Activated naive CD8-positive, alpha-beta T cell treated with anti-CD3 and anti-CD28 coated beads, Interleukin-2, amount 50 U/mL, for 24 hours (primary cell): ENCODE data around the gene PPP2R5D.

Source experiments
- ATAC-seq: fragments of 150-1000 bp; cut with Tn5 transposase; one replicate; pipeline ENCODE4 v1.10.0; 2021
- DNase-seq: peaks from one replicate; pipeline ENCODE4 v3.0.0; 2021
- H3K27ac Mint-ChIP-seq: one replicate; pipeline ENCODE4 v1.8.0; 2021; ENCODE audit warnings: mild to moderate bottlenecking, mixed read lengths
- H3K27me3 Mint-ChIP-seq: one replicate; pipeline ENCODE4 v1.8.0; 2021; ENCODE audit warnings: mixed read lengths
- H3K36me3 Mint-ChIP-seq: one replicate; pipeline ENCODE4 v1.8.0; 2021; ENCODE audit warnings: low read depth, mixed read lengths
- H3K4me1 Mint-ChIP-seq: one replicate; pipeline ENCODE4 v1.8.0; 2021; ENCODE audit warnings: mixed read lengths
- H3K4me3 Mint-ChIP-seq: one replicate; pipeline ENCODE4 v1.8.0; 2021; ENCODE audit warnings: mild to moderate bottlenecking, moderate library complexity, mixed read lengths
- H3K9me3 Mint-ChIP-seq: one replicate; pipeline ENCODE4 v1.8.0; 2021; ENCODE audit warnings: mixed read lengths

PPP2R5D gene

GRCh38 chr6:43019152-43019551 lies 34.8 kb downstream of the PPP2R5D start:
- peaks cover 56% of the 10 kb centered on the region for H3K4me1 Mint-ChIP-seq
- peaks cover 23% of the 10 kb centered on the region for H3K36me3 Mint-ChIP-seq
- H3K9me3 Mint-ChIP-seq, result no peaks in the 10 kb centered on the region
- peak overlapping the region; percentile 14 for H3K27ac Mint-ChIP-seq
- DNase-seq, result no peak
- ATAC-seq, result no peak
- H3K27me3 Mint-ChIP-seq, result no peaks in the 10 kb centered on the region
- H3K4me3 Mint-ChIP-seq, result no peak overlapping the region

GRCh38 chr6:43020052-43020705 lies 35.8 kb downstream of the PPP2R5D start:
- H3K4me3 Mint-ChIP-seq, result peak overlapping the region; percentile 43
- no peaks in the 10 kb centered on the region for H3K27me3 Mint-ChIP-seq
- H3K27ac Mint-ChIP-seq, result peak overlapping the region; percentile 61
- no peak for DNase-seq
- H3K4me1 Mint-ChIP-seq, result peaks cover 58% of the 10 kb centered on the region
- H3K9me3 Mint-ChIP-seq, result no peaks in the 10 kb centered on the region
- ATAC-seq, result no peak
- H3K36me3 Mint-ChIP-seq, result peaks cover 33% of the 10 kb centered on the region

GRCh38 chr6:43020847-43021246 lies 36.5 kb downstream of the PPP2R5D start:
- Mint-ChIP-seq H3K27me3 (no peaks in the 10 kb centered on the region), H3K4me1 (peaks cover 54% of the 10 kb centered on the region), H3K27ac (peak overlapping the region; percentile 94), H3K4me3 (peak overlapping the region; percentile 98), H3K36me3 (peaks cover 33% of the 10 kb centered on the region), H3K9me3 (no peaks in the 10 kb centered on the region)
- ATAC-seq (no peak), DNase-seq (no peak)

GRCh38 chr6:43021270-43022047 lies 37.1 kb downstream of the PPP2R5D start, which contains the start of gene RRP36:
RRP36 (plus strand) TSS chr6:43021623; CDS start chr6:43021655, 32 bp downstream.
- no peaks in the 10 kb centered on the region for H3K9me3 Mint-ChIP-seq
- no peaks in the 10 kb centered on the region for H3K27me3 Mint-ChIP-seq
- H3K4me1 Mint-ChIP-seq, result peaks cover 49% of the 10 kb centered on the region
- peak within 1 kb of the TSS; percentile 98 for H3K4me3 Mint-ChIP-seq
- peaks cover 36% of the 10 kb centered on the region for H3K36me3 Mint-ChIP-seq
- peak; percentile 85 for ATAC-seq
- peak; percentile 84 for DNase-seq
- peak within 1 kb of the TSS; percentile 94 for H3K27ac Mint-ChIP-seq

- Mint-ChIP-seq H3K36me3 (peaks cover 38% of the 10 kb centered on the region), H3K4me3 (peak overlapping the region; percentile 7), H3K9me3 (no peaks in the 10 kb centered on the region), H3K27me3 (no peaks in the 10 kb centered on the region), H3K4me1 (peaks cover 38% of the 10 kb centered on the region), H3K27ac (peak overlapping the region; percentile 74)
- DNase-seq, result no peak
- ATAC-seq, result no peak
These were observed 40.1 kb downstream of the PPP2R5D start for GRCh38 chr6:43024436-43024835.

- ATAC-seq (no peak), DNase-seq (no peak)
- H3K27ac Mint-ChIP-seq, result no peak overlapping the region
- H3K27me3 Mint-ChIP-seq, result no peaks in the 10 kb centered on the region
- H3K36me3 Mint-ChIP-seq, result peaks cover 43% of the 10 kb centered on the region
- H3K4me1 Mint-ChIP-seq, result peaks cover 27% of the 10 kb centered on the region
- no peak overlapping the region for H3K4me3 Mint-ChIP-seq
- no peaks in the 10 kb centered on the region for H3K9me3 Mint-ChIP-seq
These were observed 42.0 kb downstream of the PPP2R5D start for GRCh38 chr6:43026365-43026764.

GRCh38 chr6:43029120-43029519 lies 44.8 kb downstream of the PPP2R5D start:
- Mint-ChIP-seq H3K27ac (no peak overlapping the region), H3K27me3 (no peaks in the 10 kb centered on the region), H3K9me3 (no peaks in the 10 kb centered on the region), H3K4me1 (peaks cover 10% of the 10 kb centered on the region), H3K36me3 (peaks cover 54% of the 10 kb centered on the region), H3K4me3 (no peak overlapping the region)
- no peak for DNase-seq
- no peak for ATAC-seq

- ATAC-seq (no peak), DNase-seq (no peak)
- H3K4me3 Mint-ChIP-seq, result no peak overlapping the region
- H3K9me3 Mint-ChIP-seq, result no peaks in the 10 kb centered on the region
- H3K4me1 Mint-ChIP-seq, result no peaks in the 10 kb centered on the region
- H3K36me3 Mint-ChIP-seq, result peaks cover 45% of the 10 kb centered on the region
- no peak overlapping the region for H3K27ac Mint-ChIP-seq
- H3K27me3 Mint-ChIP-seq, result no peaks in the 10 kb centered on the region
These were observed 48.0 kb downstream of the PPP2R5D start for GRCh38 chr6:43032326-43032725.

GRCh38 chr6:43033496-43034189 lies 49.3 kb downstream of the PPP2R5D start:
- Mint-ChIP-seq H3K36me3 (peaks cover 48% of the 10 kb centered on the region), H3K4me1 (no peaks in the 10 kb centered on the region), H3K9me3 (no peaks in the 10 kb centered on the region), H3K4me3 (no peak overlapping the region), H3K27ac (no peak overlapping the region), H3K27me3 (no peaks in the 10 kb centered on the region)
- DNase-seq (no peak), ATAC-seq (no peak)

GRCh38 chr6:43034190-43034525 lies 49.8 kb downstream of the PPP2R5D start:
- Mint-ChIP-seq H3K36me3 (peaks cover 43% of the 10 kb centered on the region), H3K4me3 (no peak overlapping the region), H3K9me3 (no peaks in the 10 kb centered on the region), H3K27me3 (no peaks in the 10 kb centered on the region), H3K4me1 (no peaks in the 10 kb centered on the region), H3K27ac (no peak overlapping the region)
- no peak for ATAC-seq
- no peak for DNase-seq

- Mint-ChIP-seq H3K4me1 (no peaks in the 10 kb centered on the region), H3K27me3 (no peaks in the 10 kb centered on the region), H3K4me3 (no peak overlapping the region), H3K27ac (no peak overlapping the region), H3K36me3 (peaks cover 39% of the 10 kb centered on the region), H3K9me3 (no peaks in the 10 kb centered on the region)
- ATAC-seq, result no peak
- no peak for DNase-seq
These were observed 51.3 kb downstream of the PPP2R5D start for GRCh38 chr6:43035495-43036194.

- DNase-seq, result no peak
- Mint-ChIP-seq H3K9me3 (no peaks in the 10 kb centered on the region), H3K4me1 (no peaks in the 10 kb centered on the region), H3K27ac (no peak overlapping the region), H3K36me3 (peaks cover 37% of the 10 kb centered on the region), H3K27me3 (no peaks in the 10 kb centered on the region), H3K4me3 (no peak overlapping the region)
- no peak for ATAC-seq
These were observed 52.3 kb downstream of the PPP2R5D start for GRCh38 chr6:43036712-43037111.

GRCh38 chr6:43037197-43037596 lies 52.8 kb downstream of the PPP2R5D start:
- Mint-ChIP-seq H3K27ac (no peak overlapping the region), H3K27me3 (no peaks in the 10 kb centered on the region)
- ATAC-seq, result no peak

GRCh38 chr6:43037706-43038105 lies 53.3 kb downstream of the PPP2R5D start:
- no peaks in the 10 kb centered on the region for H3K27me3 Mint-ChIP-seq
- no peak overlapping the region for H3K4me3 Mint-ChIP-seq
- H3K4me1 Mint-ChIP-seq, result no peaks in the 10 kb centered on the region
- H3K9me3 Mint-ChIP-seq, result no peaks in the 10 kb centered on the region
- no peak for DNase-seq
- H3K27ac Mint-ChIP-seq, result no peak overlapping the region
- peaks cover 37% of the 10 kb centered on the region for H3K36me3 Mint-ChIP-seq
- ATAC-seq, result no peak

More at GRCh38 chr6:43037197-43037596, 52.8 kb downstream of the PPP2R5D start:
- no peak for DNase-seq
- Mint-ChIP-seq H3K9me3 (no peaks in the 10 kb centered on the region), H3K4me3 (no peak overlapping the region), H3K36me3 (peaks cover 36% of the 10 kb centered on the region), H3K4me1 (no peaks in the 10 kb centered on the region)
